KMS-11 (cell line): ENCODE measurements around the gene ANKRD55.

Experiments used
- H2AFZ ChIP-seq: fragments of 200-600 bp; sonication (generic); 2 replicates; pipeline ENCODE4 v1.6.1; 2016; ENCODE audit warnings: antibody characterized with exemption, mixed run types, low read depth
- H3K27ac ChIP-seq: fragments of 200-600 bp; sonication (generic); 2 replicates; pipeline ENCODE4 v1.6.1; 2016; ENCODE audit warnings: mild to moderate bottlenecking, mixed run types
- H3K27me3 ChIP-seq: fragments of 200-600 bp; sonication (generic); 2 replicates; pipeline ENCODE4 v1.6.1; 2017; ENCODE audit warnings: mild to moderate bottlenecking, low read depth, mixed run types, moderate library complexity; ENCODE audit not compliant: insufficient read depth
- H3K36me3 ChIP-seq: fragments of 200-600 bp; sonication (generic); 2 replicates; pipeline ENCODE4 v1.6.1; 2017; ENCODE audit warnings: mild to moderate bottlenecking, mixed run types; ENCODE audit not compliant: insufficient read depth
- H3K4me1 ChIP-seq: fragments of 200-600 bp; sonication (generic); 2 replicates; pipeline ENCODE4 v1.6.1; 2016; ENCODE audit warnings: mild to moderate bottlenecking, low read depth, mixed run types; ENCODE audit not compliant: poor library complexity, severe bottlenecking
- H3K4me2 ChIP-seq: fragments of 200-600 bp; sonication (generic); 2 replicates; pipeline ENCODE4 v1.7.0; 2016; ENCODE audit warnings: mild to moderate bottlenecking, mixed run types
- H3K4me3 ChIP-seq: fragments of 200-600 bp; sonication (generic); IDR thresholded peaks from 2 replicates; pipeline ENCODE4 v1.6.1; 2017; ENCODE audit warnings: low read depth, low read length, mixed read lengths; ENCODE audit not compliant: insufficient read depth
- H3K79me2 ChIP-seq: fragments of 200-600 bp; sonication (generic); 2 replicates; pipeline ENCODE4 v1.6.1; 2016; ENCODE audit warnings: low read depth, mixed run types; ENCODE audit not compliant: insufficient read depth
- H3K9ac ChIP-seq: fragments of 200-600 bp; sonication (generic); 2 replicates; pipeline ENCODE4 v1.6.1; 2016; ENCODE audit warnings: mild to moderate bottlenecking, mixed run types
- H4K20me1 ChIP-seq: fragments of 200-600 bp; sonication (generic); 2 replicates; pipeline ENCODE4 v1.6.1; 2016; ENCODE audit warnings: mild to moderate bottlenecking, mixed run types; ENCODE audit not compliant: insufficient read depth
- CTCF ChIP-seq: fragments of 200-600 bp; sonication (generic); conservative IDR thresholded peaks from 2 replicates; pipeline ENCODE4 v1.6.1; 2017; ENCODE audit warnings: low read depth, mild to moderate bottlenecking, antibody characterized with exemption, low read length, moderate library complexity, mixed read lengths

The ANKRD55 gene

DNA sequence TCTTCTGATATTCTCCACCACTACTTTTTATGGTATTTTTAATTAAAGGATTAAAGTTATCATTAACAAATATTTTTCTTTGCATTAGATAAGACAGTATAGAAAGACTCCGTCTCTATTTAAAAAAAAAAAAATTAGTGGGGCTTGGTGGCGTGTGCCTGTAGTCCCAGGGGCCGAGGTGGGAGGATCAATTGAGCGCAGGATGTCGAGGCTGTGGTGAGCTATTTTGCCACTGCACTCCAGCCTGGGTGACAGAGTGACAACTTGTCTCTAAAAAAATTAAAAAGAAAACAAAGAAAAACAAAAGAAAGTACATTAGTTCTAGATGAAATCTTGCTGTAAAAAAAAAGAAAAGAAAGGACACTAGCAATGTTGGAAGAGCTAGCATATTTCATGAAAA is 141.0 kb downstream of the ANKRD55 start:
- H3K79me2 ChIP-seq, result no peaks in the 10 kb centered on the region
- no peak for TF ChIP-seq CTCF
- H3K27me3 ChIP-seq, result no peaks in the 10 kb centered on the region
- no peaks in the 10 kb centered on the region for H3K36me3 ChIP-seq
- H4K20me1 ChIP-seq, result no peaks in the 10 kb centered on the region
- no peak overlapping the region for H2AFZ ChIP-seq
- H3K27ac ChIP-seq, result no peak overlapping the region
- peaks cover 54% of the 10 kb centered on the region for H3K4me1 ChIP-seq
- H3K4me3 ChIP-seq, result no peak overlapping the region
- H3K9ac ChIP-seq, result no peak overlapping the region
- H3K4me2 ChIP-seq, result no peak overlapping the region

GRCh38 chr5:56091664-56092063 is 141.5 kb downstream of the ANKRD55 start:
- H3K27ac ChIP-seq, result no peak overlapping the region
- TF ChIP-seq CTCF, result no peak
- no peaks in the 10 kb centered on the region for H3K79me2 ChIP-seq
- no peak overlapping the region for H3K9ac ChIP-seq
- H3K4me2 ChIP-seq, result no peak overlapping the region
- H2AFZ ChIP-seq, result no peak overlapping the region
- no peaks in the 10 kb centered on the region for H3K27me3 ChIP-seq
- H3K4me1 ChIP-seq, result peaks cover 54% of the 10 kb centered on the region
- no peaks in the 10 kb centered on the region for H4K20me1 ChIP-seq
- H3K36me3 ChIP-seq, result no peaks in the 10 kb centered on the region
- H3K4me3 ChIP-seq, result no peak overlapping the region

DNA sequence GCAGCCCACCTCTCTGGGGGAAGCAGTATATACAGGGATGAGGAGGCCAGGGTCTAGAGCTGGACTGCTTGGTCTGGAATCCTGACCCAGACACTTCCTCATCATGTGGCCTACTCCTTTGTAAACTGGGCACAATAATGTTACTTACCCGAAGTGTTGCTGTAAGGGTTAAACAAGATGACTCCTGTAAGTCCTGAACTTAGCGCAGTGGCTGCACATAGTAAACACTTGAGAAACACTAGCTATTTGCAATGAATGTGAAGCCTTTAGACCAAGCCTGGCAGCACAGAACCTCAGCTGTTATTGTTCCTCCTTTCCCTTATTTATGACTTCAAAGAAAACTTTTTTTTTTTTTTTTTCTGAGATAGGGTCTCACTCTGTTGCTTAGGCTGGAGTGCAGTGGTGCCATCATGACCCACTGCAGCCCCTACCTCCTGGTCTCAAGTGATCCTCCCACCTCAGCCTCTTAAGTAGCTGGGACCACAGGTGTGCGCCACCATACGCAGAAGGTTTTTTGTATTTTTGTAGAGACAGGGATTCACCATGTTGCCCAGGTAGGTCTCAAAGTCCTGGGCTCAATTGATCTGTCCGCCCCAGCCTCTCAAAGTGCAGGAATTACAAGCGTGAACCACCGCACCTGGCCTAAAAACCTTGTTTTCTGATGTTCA is 142.2 kb downstream of the ANKRD55 start:
- no peak overlapping the region for H3K9ac ChIP-seq
- peaks cover 47% of the 10 kb centered on the region for H3K4me1 ChIP-seq
- no peak overlapping the region for H3K4me3 ChIP-seq
- no peaks in the 10 kb centered on the region for H3K36me3 ChIP-seq
- H2AFZ ChIP-seq, result no peak overlapping the region
- no peak for TF ChIP-seq CTCF
- H3K27me3 ChIP-seq, result no peaks in the 10 kb centered on the region
- no peaks in the 10 kb centered on the region for H3K79me2 ChIP-seq
- H4K20me1 ChIP-seq, result no peaks in the 10 kb centered on the region
- no peak overlapping the region for H3K27ac ChIP-seq
- H3K4me2 ChIP-seq, result no peak overlapping the region

GRCh38 chr5:56088967-56089829 is 143.9 kb downstream of the ANKRD55 start:
- no peak overlapping the region; the same call in 1 of the 2 replicates for H3K27ac ChIP-seq
- no peaks in the 10 kb centered on the region for H3K79me2 ChIP-seq
- H2AFZ ChIP-seq, result peak overlapping the region; percentile 32; the same call in 1 of the 2 replicates
- H3K36me3 ChIP-seq, result no peaks in the 10 kb centered on the region
- no peaks in the 10 kb centered on the region for H4K20me1 ChIP-seq
- no peak overlapping the region for H3K9ac ChIP-seq
- H3K4me1 ChIP-seq, result peaks cover 40% of the 10 kb centered on the region
- H3K4me2 ChIP-seq, result 0 out of 2 replicates have a peak overlapping the region, but pooled peaks have one; percentile 23
- no peaks in the 10 kb centered on the region for H3K27me3 ChIP-seq
- no peak for TF ChIP-seq CTCF
- no peak overlapping the region for H3K4me3 ChIP-seq
